Transverse colon (tissue), 4 donors: ENCODE measurements around the gene TPCN2.

Source experiments
- CTCF ChIP-seq, 5 experiments: fragments of 200-600 bp in 3 of 5; fragments of 450-650 bp in 2 of 5; sonication (generic) in 3 of 5; IDR thresholded peaks; 1 replicate in 2 of 5; 2 replicates in 3 of 5; pipeline ENCODE4 v1.5.1; 2016 to 2017; ENCODE audit warnings: antibody characterized with exemption in 5 of 5, inconsistent platforms in 3 of 5, mild to moderate bottlenecking in 2 of 5, moderate library complexity in 1 of 5
- POLR2AphosphoS5 ChIP-seq, 3 donors: sonication (generic); formaldehyde crosslinking; IDR thresholded peaks; one replicate each; pipeline ENCODE4 v1.6.1; 2016; ENCODE audit warnings: antibody characterized with exemption in 3 of 3

DNA sequence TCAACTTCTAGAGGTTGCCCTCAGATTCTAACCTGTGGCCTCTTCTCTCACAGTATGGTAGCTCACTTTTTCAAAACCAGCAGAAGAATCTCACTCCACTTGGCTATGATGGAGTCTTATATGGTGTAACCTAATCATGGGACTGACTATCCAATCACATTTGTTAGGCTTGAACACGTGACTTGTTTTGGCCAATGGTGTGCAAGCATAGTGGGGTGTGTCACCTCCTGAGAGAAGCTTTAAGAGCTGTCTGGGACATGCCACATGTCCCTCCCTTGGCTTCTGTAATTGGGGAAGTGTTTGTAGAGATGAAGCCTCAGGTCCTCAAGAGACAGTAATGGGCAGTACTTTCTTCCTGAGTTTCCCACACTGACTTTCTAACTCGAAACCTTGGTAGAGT, 94.2 kb downstream of the TPCN2 start:
- no peak for TF ChIP-seq POLR2AphosphoS5 (IDR thresholded peaks at IDR 0.05)
- no peak for TF ChIP-seq CTCF (IDR thresholded peaks at IDR 0.05)
